HG03521 (cell line): Measurements from ENCODE around the gene DSG3.

ENCODE experiments used
- ATAC-seq: cut with Tn5 transposase; IDR thresholded peaks from one replicate; pipeline ENCODE4 v1.9.1; 2021; ENCODE audit warnings: mild to moderate bottlenecking, moderate library complexity; ENCODE audit not compliant: unreplicated experiment

The DSG3 gene

DNA sequence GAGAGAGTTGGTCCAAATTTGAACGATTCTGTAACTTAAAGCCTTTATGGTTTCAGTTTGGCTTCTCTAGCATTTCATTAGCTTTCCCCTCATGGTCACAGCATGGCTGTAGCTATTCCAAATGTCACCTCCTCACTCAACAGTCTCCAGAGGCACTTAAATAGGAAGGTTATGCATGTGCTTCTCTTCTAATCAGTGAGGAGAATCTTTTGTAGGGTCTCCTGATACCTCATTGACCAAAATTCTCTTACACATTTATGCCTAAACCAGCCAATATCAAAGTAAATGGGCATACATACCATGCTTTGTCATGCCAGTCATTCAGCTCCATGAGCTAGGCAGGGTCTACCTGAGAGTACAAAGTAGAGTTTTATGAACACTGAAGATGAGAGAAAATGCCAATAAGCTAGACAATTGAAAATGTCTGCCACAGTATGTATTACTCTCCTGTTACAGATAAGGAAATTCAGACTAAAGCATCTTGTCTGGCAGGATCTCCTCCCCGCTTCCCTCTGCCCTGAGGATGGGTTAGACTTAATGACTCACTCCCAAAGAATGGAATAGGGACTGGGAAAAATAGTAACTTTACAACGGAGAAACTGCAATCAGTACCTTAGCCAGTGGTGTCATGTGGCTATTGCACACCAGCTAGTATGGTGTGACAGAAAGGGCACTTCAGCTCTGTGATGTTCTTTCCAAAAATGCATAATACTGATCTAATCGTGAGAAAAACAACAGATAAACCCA, 65.8 kb downstream of the DSG3 start:
- no peak for ATAC-seq

DNA sequence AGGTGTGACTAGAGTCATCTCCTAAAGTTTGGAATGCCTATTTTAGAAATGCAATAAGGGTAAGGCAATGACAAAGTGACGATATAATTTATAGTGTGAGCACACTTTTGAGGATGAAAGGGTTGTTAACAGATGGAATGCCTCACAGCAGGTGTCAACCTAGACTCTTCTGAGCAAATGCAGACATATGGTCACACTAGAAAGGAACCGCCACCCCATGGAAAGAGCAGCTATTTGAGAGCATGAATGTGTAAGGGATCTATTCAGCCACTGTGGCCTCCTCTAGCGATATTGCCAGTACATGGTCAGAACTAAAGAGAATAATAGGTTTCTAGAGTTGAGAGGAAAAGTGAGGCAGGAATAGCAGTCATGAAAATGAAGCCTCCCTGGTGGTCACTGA, 68.9 kb downstream of the DSG3 start:
- no peak for ATAC-seq

DNA sequence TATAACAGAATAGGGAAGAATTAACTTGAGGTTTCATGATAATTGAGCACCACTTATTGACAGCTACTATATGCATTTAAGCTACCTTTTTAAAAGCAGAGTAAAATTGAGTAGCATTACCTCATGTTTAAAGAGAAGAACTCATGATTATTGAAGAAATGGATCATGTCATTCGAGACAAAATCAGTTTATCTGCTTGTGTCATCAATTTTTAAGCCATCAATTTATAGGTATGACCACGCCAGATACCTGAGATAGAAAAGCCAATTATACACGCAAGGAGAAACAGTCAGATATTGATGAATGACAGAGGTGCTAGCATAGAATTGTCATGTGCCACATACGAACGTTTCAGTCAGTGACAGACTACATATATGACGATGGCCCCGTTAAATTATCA, 78.8 kb downstream of the DSG3 start:
- no peak for ATAC-seq
